K562 (cell line): ENCODE measurements around the gene RXFP1. TPM values are rescaled to one million over a fixed set of nuclear protein-coding genes. Genes with fewer than 3 reads are reported as not detected.

Source experiments
- ATAC-seq: fragments of 200-7000 bp; cut with Tn5 transposase; 3 replicates; pipeline ENCODE4 v1.9.1; 2020; ENCODE audit warnings: moderate library complexity
- BruUV-seq: library from RNA; stranded (reverse); fragments of 400-500 nt; replicated peaks from 2 replicates; lab custom pipeline; 2021; lab: Mats Ljungman, UMichigan
- CTCF ChIA-PET: fragments of 300-600 bp; formaldehyde crosslinking; extraction: SDS; loops from one replicate; lab custom pipeline; 2021; ENCODE audit warnings: low intra/inter-chr PET ratio; lab: Yijun Ruan, JAX
- POLR2A ChIA-PET: fragments of 300-600, 350-650 bp; sonication (Branson Sonifier 250); formaldehyde crosslinking; extraction: SDS; loops from one replicate; lab custom pipeline; 2021; ENCODE audit warnings: antibody characterized with exemption, inconsistent platforms; lab: Yijun Ruan, JAX
- DNase-seq, 4 experiments: peaks; one replicate each; pipeline versions ENCODE4 v3.0.0 to v3.0.0-alpha.2; 2011 to 2018; ENCODE audit warnings: low spot score in 3 of 4, mixed read lengths in 3 of 4; ENCODE audit errors: extremely low read depth in 1 of 4
- FAIRE-seq: peaks from 2 replicates; lab custom pipeline; 2011; peaks lifted over from hg19 to GRCh38; lab: Jason Lieb, UNC
- H2AFZ ChIP-seq: 2 replicates; pipeline ENCODE4 v1.6.0; 2011; ENCODE audit warnings: low read depth, low read length, control low read depth, inconsistent platforms
- H3K27ac ChIP-seq: fragments of 200-600 bp; 3 replicates; pipeline ENCODE4 v1.8.0; 2011; ENCODE audit warnings: low read depth, mild to moderate bottlenecking, control low read depth, inconsistent platforms, low read length, moderate library complexity, mixed read lengths; ENCODE audit errors: extremely low read depth
- H3K27me3 ChIP-seq, 2 experiments: fragments of 300-600 bp in 1 of 2; 2 replicates in 1 of 2; 3 replicates in 1 of 2; pipeline versions ENCODE4 v1.6.0 to v1.8.0; 2011; ENCODE audit warnings: inconsistent platforms in 2 of 2, low read length in 2 of 2, mild to moderate bottlenecking in 1 of 2, mixed read lengths in 1 of 2, moderate library complexity in 1 of 2; ENCODE audit not compliant: control insufficient read depth in 2 of 2, insufficient read depth in 2 of 2
- H3K36me3 ChIP-seq: fragments of 300-600 bp; 3 replicates; pipeline ENCODE4 v1.8.0; 2011; ENCODE audit warnings: mild to moderate bottlenecking, low read length, inconsistent platforms; ENCODE audit not compliant: control insufficient read depth, insufficient read depth
- H3K4me1 ChIP-seq, 2 experiments: fragments of 200-600 bp in 1 of 2; replicated peaks in 1 of 2; 2 replicates in 1 of 2; 3 replicates in 1 of 2; pipeline versions ENCODE4 v1.5.1 to v1.8.0; 2011; ENCODE audit warnings: inconsistent platforms in 2 of 2, low read length in 2 of 2, mild to moderate bottlenecking in 1 of 2, mixed read lengths in 1 of 2, moderate library complexity in 1 of 2; ENCODE audit not compliant: control insufficient read depth in 2 of 2, insufficient read depth in 2 of 2
- H3K4me2 ChIP-seq: 2 replicates; pipeline ENCODE4 v1.6.1; 2011; ENCODE audit warnings: low read length, control low read depth, inconsistent platforms, mixed read lengths; ENCODE audit not compliant: insufficient read depth
- H3K4me3 ChIP-seq: fragments of 200-600 bp; sonication (generic), shearing (Covaris generic); 2 replicates; pipeline ENCODE4 v1.5.1; 2016; ENCODE audit warnings: control low read depth, inconsistent platforms
- H3K79me2 ChIP-seq: fragments of 200-600 bp; 3 replicates; pipeline ENCODE4 v1.8.0; 2011; ENCODE audit warnings: low read length, inconsistent platforms; ENCODE audit not compliant: control insufficient read depth, insufficient read depth
- H3K9ac ChIP-seq, 2 experiments: 2 replicates each; pipeline versions ENCODE4 v1.6.0 to v1.6.1; 2011; ENCODE audit warnings: low read depth in 2 of 2, low read length in 2 of 2, control low read depth in 1 of 2, inconsistent platforms in 1 of 2, mild to moderate bottlenecking in 1 of 2, mixed read lengths in 1 of 2; ENCODE audit not compliant: insufficient read depth in 1 of 2
- H3K9me1 ChIP-seq: one replicate; pipeline ENCODE4 v1.6.0; 2011; ENCODE audit warnings: inconsistent platforms, mild to moderate bottlenecking, low read length, moderate library complexity; ENCODE audit not compliant: control insufficient read depth, insufficient read depth
- H3K9me3 ChIP-seq: replicated peaks from 2 replicates; pipeline ENCODE4 v1.5.1; 2011; ENCODE audit warnings: low read depth, low read length, inconsistent platforms; ENCODE audit not compliant: control insufficient read depth, insufficient read depth
- H4K20me1 ChIP-seq: replicated peaks from 2 replicates; pipeline ENCODE4 v1.6.1; 2011; ENCODE audit warnings: low read length, inconsistent platforms, mixed read lengths; ENCODE audit not compliant: control insufficient read depth, insufficient read depth
- C11orf30 ChIP-seq: fragments of 450-650 bp; IDR thresholded peaks from 2 replicates; pipeline ENCODE4 v1.6.1; 2016; ENCODE audit warnings: low read depth, mild to moderate bottlenecking
- DPF2 ChIP-seq: fragments of 450-650 bp; IDR thresholded peaks from 2 replicates; pipeline ENCODE4 v1.6.1; 2016
- HMG20A ChIP-seq: fragments of 450-650 bp; formaldehyde crosslinking; conservative IDR thresholded peaks from 2 replicates; pipeline ENCODE4 v1.4.0; 2020; ENCODE audit warnings: mild to moderate bottlenecking, mixed read lengths
- MAFG ChIP-seq: fragments of 450-650 bp; conservative IDR thresholded peaks from 2 replicates; pipeline ENCODE4 v1.6.1; 2016; ENCODE audit warnings: missing genetic modification characterization, missing compliant biosample characterization
- NFE2 ChIP-seq: IDR thresholded peaks from 2 replicates; pipeline ENCODE4 v1.6.1; 2014; ENCODE audit warnings: antibody characterized with exemption, low read depth
- NFE2L1 ChIP-seq: fragments of 450-650 bp; IDR thresholded peaks from 2 replicates; pipeline ENCODE4 v1.6.1; 2016; ENCODE audit warnings: missing genetic modification characterization, low read depth, mild to moderate bottlenecking, missing compliant biosample characterization, moderate library complexity, borderline replicate concordance
- RFX1 ChIP-seq: fragments of 450-650 bp; IDR thresholded peaks from 2 replicates; pipeline ENCODE4 v1.6.1; 2016; ENCODE audit warnings: mild to moderate bottlenecking, moderate library complexity
- RFX7 ChIP-seq: fragments of 250-450 bp; sonication (Bioruptor Pico); IDR thresholded peaks from 2 replicates; pipeline ENCODE4 v1.5.1; 2021; ENCODE audit warnings: mild to moderate bottlenecking
- ZNF316 ChIP-seq: fragments of 450-650 bp; IDR thresholded peaks from 2 replicates; pipeline ENCODE4 v1.6.1; 2016
- WGBS: fragments of 100-300 bp; shearing (Covaris generic); methylation state at CpG from one replicate; pipeline ENCODE4 v1.1.6; 2016; ENCODE audit warnings: low coverage, mixed read lengths; ENCODE audit not compliant: insufficient coverage; ENCODE audit errors: missing lambda C conversion rate; 5-methylcytosine and 5-hydroxymethylcytosine counted together
- in situ Hi-C: fragments of 300-500 bp; cut with MboI; formaldehyde crosslinking; loops from 4 replicates; pipeline ENCODE4 v1.15.0; 2018; ENCODE audit warnings: inconsistent platforms, mixed read lengths
- intact Hi-C: fragments of 100-400 bp; cut with micrococcal nuclease; formaldehyde crosslinking; loops from 2 replicates; pipeline ENCODE4 v1.14.2; 2022
- polyA plus RNA-seq, 8 experiments: library from polyadenylated mRNA; depleted of rRNA in 4 of 8; stranded (reverse) in 5 of 8; unstranded in 3 of 8; fragments of >200 nt; fragmentation: Nextera tagmentation in 2 of 8; fragmentation: Illumina TruSeq in 1 of 8; extraction: Ambion mirVana in 2 of 8; extraction: Trizol in 1 of 8; gene quantifications; 2 replicates each; pipeline versions ENCODE4 v1.2.1 to v1.2.3, GENCODE V29; 2011 to 2014; ENCODE audit warnings: inconsistent platforms in 1 of 8, missing spikeins in 1 of 8
- total RNA-seq, 7 experiments: library from RNA; depleted of rRNA in 6 of 7; stranded (reverse); fragments of >200 nt in 6 of 7; fragmentation: Illumina TruSeq in 2 of 7; extraction: Trizol in 2 of 7; gene quantifications; 2 replicates each; pipeline versions ENCODE4 v1.2.1 to v1.2.3, GENCODE V29; 2011 to 2021; ENCODE audit warnings: low replicate concordance in 1 of 7

The RXFP1 gene
- total and polyA plus RNA-seq, 9 of the 15 experiments (the other 6 are each of a cell fraction or from before 2014, with no cell fraction given): 0.03 to 0.06 (median 0.04) TPM; not detected in 6

GRCh38 chr4:158605393-158605792 is 83.7 kb downstream of the RXFP1 start:
- Histone ChIP-seq H3K9me3 (no peaks in the 10 kb centered on the region), H3K4me3 (no peak overlapping the region), H3K27ac (peak overlapping the region; percentile 67), H3K4me1 (peaks cover 0 to 4% of the 10 kb centered on the region in 2 experiments; a peak in 1 of 5 replicates), H3K4me2 (peak overlapping the region; percentile 48; the same call in 1 of the 2 replicates), H3K36me3 (no peaks in the 10 kb centered on the region), H3K9ac (peak overlapping the region in 1 of 2 experiments; percentile 27; a peak in 1 of 4 replicates), H3K27me3 (no peaks in the 10 kb centered on the region; a peak in 1 of 5 replicates), H3K79me2 (no peaks in the 10 kb centered on the region), H4K20me1 (no peaks in the 10 kb centered on the region), H3K9me1 (no peaks in the 10 kb centered on the region), H2AFZ (peak overlapping the region; percentile 84)
- 4% methylated on average over 6 of the region's 6 CpGs for WGBS
- TF ChIP-seq NFE2L1 (tag) (0 out of 2 replicates have a peak, but pooled peaks have one; percentile 19), DPF2 (peak; percentile 15; the same call in 1 of the 2 replicates), NFE2 (peak; percentile 72), HMG20A (CRISPR knock-in tag) (no peak), RFX7 (CRISPR knock-in tag) (no peak), C11orf30 (peak; percentile 54; the same call in 1 of the 2 replicates), ZNF316 (peak; percentile 73), RFX1 (peak; percentile 51), MAFG (tag) (peak; percentile 78)
- ChIA-PET POLR2A (no interaction called here), CTCF (no interaction called here)
- DNase-seq (peak in 2 of 4 experiments; percentile 7 to 31), FAIRE-seq (peak; percentile 37), ATAC-seq (peak; percentile 76)
- in situ Hi-C loops: no loop called here
- BruUV-seq: no TSS peak
- intact Hi-C loops: no loop called here
